Renal cortex interstitium (tissue), 15 donors: ENCODE measurements around the gene ZPLD1. TPM values are rescaled to one million over a fixed set of nuclear protein-coding genes. Genes with fewer than 3 reads are reported as not detected.

Source experiments
- DNase-seq, 11 donors: peaks; one replicate each; pipeline ENCODE4 v3.0.0-alpha.2; 2013; ENCODE audit warnings: low read depth in 9 of 11, low spot score in 4 of 11; ENCODE audit errors: extremely low read depth in 1 of 11
- long read RNA-seq, 16 experiments: transcript quantifications; one replicate each; lab custom pipeline, GENCODE V29; 2026
- polyA plus RNA-seq, 3 donors: library from polyadenylated mRNA; unstranded; fragments of 120-200 nt; gene quantifications; one replicate each; pipeline ENCODE4 v1.2.1, GENCODE V29; 2013; ENCODE audit not compliant: insufficient read length in 3 of 3

ZPLD1 gene
- polyA plus RNA-seq, result under 1 TPM; 0.46 to 0.78 (median 0.74) TPM
- long read RNA-seq, donor 1, result 0 reads
- long read RNA-seq, donor 2, result 0 reads
- long read RNA-seq, donor 3, result 0 reads
- long read RNA-seq, donor 4, result 0 reads
- long read RNA-seq, donor 5, result 0 reads
- long read RNA-seq, donor 6, result 0 reads
- long read RNA-seq, donor 7, result 0 reads
- long read RNA-seq, donor 8, result 0 reads
- long read RNA-seq, donor 9, result 0 reads
- long read RNA-seq, donor 10, result 0 reads
- long read RNA-seq, donor 11, result 0 reads
- long read RNA-seq, donor 12, result 0 reads
- long read RNA-seq, donor 13, result 0 reads
- long read RNA-seq, donor 14, result 0 reads
- long read RNA-seq, donor 15, result 0 reads
- long read RNA-seq, donor 16, result 0 reads

GRCh38 chr3:102434715-102435114, at the start of gene ZPLD1:
ZPLD1 (plus strand) TSS chr3:102435015; CDS start chr3:102438488, 3,473 bp downstream.
- DNase-seq, result no peak

GRCh38 chr3:102390171-102390864, 44.5 kb upstream of the ZPLD1 start:
- DNase-seq, result no peak

- DNase-seq, result no peak
These were observed 43.9 kb upstream of the ZPLD1 start for GRCh38 chr3:102390916-102391315.

- no peak for DNase-seq
These were observed 43.3 kb upstream of the ZPLD1 start for GRCh38 chr3:102391491-102391890.

- no peak for DNase-seq
These were observed 40.3 kb upstream of the ZPLD1 start for GRCh38 chr3:102394517-102394916.

- no peak for DNase-seq
These were observed 36.6 kb upstream of the ZPLD1 start for GRCh38 chr3:102398176-102398575.

- DNase-seq, result no peak
These were observed 36.1 kb upstream of the ZPLD1 start for GRCh38 chr3:102398666-102399065.

- no peak for DNase-seq
These were observed 34.7 kb upstream of the ZPLD1 start for GRCh38 chr3:102400142-102400541.

- DNase-seq, result no peak
These were observed 34.0 kb upstream of the ZPLD1 start for GRCh38 chr3:102400766-102401165.

- DNase-seq, result no peak
These were observed 24.2 kb upstream of the ZPLD1 start for GRCh38 chr3:102410616-102411015.

- DNase-seq, result peak in 1 of 11 donors; percentile 3
These were observed 19.3 kb upstream of the ZPLD1 start for GRCh38 chr3:102415553-102415952.

- DNase-seq, result no peak
These were observed 15.0 kb upstream of the ZPLD1 start for GRCh38 chr3:102419786-102420185.

GRCh38 chr3:102441832-102442231, 7.0 kb downstream of the ZPLD1 start:
- DNase-seq, result no peak

- DNase-seq, result no peak
These were observed 8.2 kb downstream of the ZPLD1 start for GRCh38 chr3:102443021-102443420.

- no peak for DNase-seq
These were observed 9.3 kb downstream of the ZPLD1 start for GRCh38 chr3:102444101-102444500.

- no peak for DNase-seq
These were observed 12.5 kb downstream of the ZPLD1 start for GRCh38 chr3:102447272-102447671.

GRCh38 chr3:102449341-102449740, 14.5 kb downstream of the ZPLD1 start:
- DNase-seq, result no peak

- DNase-seq, result no peak
These were observed 15.1 kb downstream of the ZPLD1 start for GRCh38 chr3:102449930-102450329.

- no peak for DNase-seq
These were observed 16.2 kb downstream of the ZPLD1 start for GRCh38 chr3:102450976-102451375.

- DNase-seq, result no peak
These were observed 16.7 kb downstream of the ZPLD1 start for GRCh38 chr3:102451543-102451942.

GRCh38 chr3:102454181-102454580, 19.4 kb downstream of the ZPLD1 start:
- no peak for DNase-seq
